HG02610 (cell line): ENCODE results near the gene DBNL.

ENCODE experiments used
- ATAC-seq: cut with Tn5 transposase; IDR thresholded peaks from one replicate; pipeline ENCODE4 v1.9.1; 2021; ENCODE audit warnings: mild to moderate bottlenecking, moderate library complexity; ENCODE audit not compliant: unreplicated experiment

Gene DBNL

GRCh38 chr7:44042221-44042620, 2.3 kb upstream of the DBNL start:
- ATAC-seq: no peak

- no peak for ATAC-seq
These were observed 600 bp upstream of the DBNL start for GRCh38 chr7:44043902-44044301.

GRCh38 chr7:44045226-44046014, 918 bp downstream of the DBNL start:
- no peak for ATAC-seq

GRCh38 chr7:44046321-44047061, 2.0 kb downstream of the DBNL start:
- peak; percentile 52 for ATAC-seq

- no peak for ATAC-seq
These were observed 3.7 kb downstream of the DBNL start for GRCh38 chr7:44048031-44048795.

- ATAC-seq: no peak
These were observed 5.8 kb downstream of the DBNL start for GRCh38 chr7:44050121-44050914.

- ATAC-seq: no peak
These were observed 6.5 kb downstream of the DBNL start for GRCh38 chr7:44050915-44051560.

- ATAC-seq: no peak
These were observed 7.2 kb downstream of the DBNL start for GRCh38 chr7:44051611-44052220.

- no peak for ATAC-seq
These were observed 8.4 kb downstream of the DBNL start for GRCh38 chr7:44052771-44053365.

GRCh38 chr7:44056681-44057080, 12.2 kb downstream of the DBNL start:
- ATAC-seq: no peak

GRCh38 chr7:44057181-44057848, 12.8 kb downstream of the DBNL start:
- ATAC-seq: no peak

- no peak for ATAC-seq
These were observed 13.6 kb downstream of the DBNL start for GRCh38 chr7:44057849-44058758.

GRCh38 chr7:44058759-44059218, 14.3 kb downstream of the DBNL start:
- no peak for ATAC-seq

GRCh38 chr7:44059219-44060090, 15.0 kb downstream of the DBNL start:
- ATAC-seq: peak; percentile 48

GRCh38 chr7:44060091-44060947, 15.8 kb downstream of the DBNL start:
- ATAC-seq: no peak
